K562 (cell line): Measurements from ENCODE around the gene GHR. TPM values are rescaled to one million over a fixed set of nuclear protein-coding genes. Genes with fewer than 3 reads are reported as not detected.

Experiments
- CEBPG ChIP-seq, 3 experiments: fragments of 200-800 bp in 1 of 3; sonication (Bioruptor generic) in 1 of 3; sonication (generic) in 1 of 3; formaldehyde crosslinking in 1 of 3; IDR thresholded peaks in 2 of 3; conservative IDR thresholded peaks in 1 of 3; 2 replicates each; pipeline versions ENCODE4 v1.6.1 to v1.8.0; 2016 to 2022; ENCODE audit warnings: missing compliant biosample characterization in 2 of 3, missing genetic modification characterization in 2 of 3, mild to moderate bottlenecking in 1 of 3, missing genetic modification reagents in 1 of 3
- ILK ChIP-seq: fragments of 450-650 bp; IDR thresholded peaks from 2 replicates; pipeline ENCODE4 v1.6.1; 2016; ENCODE audit warnings: missing genetic modification characterization, low read depth, mild to moderate bottlenecking, missing compliant biosample characterization, moderate library complexity, borderline replicate concordance
- POLR2B ChIP-seq: fragments of 450-650 bp; IDR thresholded peaks from 2 replicates; pipeline ENCODE4 v1.6.1; 2018; ENCODE audit warnings: low read depth; ENCODE audit not compliant: partially characterized antibody
- YY1 ChIP-seq, 3 experiments: IDR thresholded peaks; 2 replicates each; pipeline ENCODE4 v1.6.1; 2011; ENCODE audit warnings: low read length in 2 of 3, mild to moderate bottlenecking in 2 of 3, moderate library complexity in 2 of 3, borderline replicate concordance in 1 of 3, control low read depth in 1 of 3, low read depth in 1 of 3; ENCODE audit not compliant: insufficient read depth in 3 of 3, insufficient replicate concordance in 2 of 3, control insufficient read depth in 1 of 3, insufficient read length in 1 of 3; ENCODE audit errors: extremely low read depth in 1 of 3
- polyA plus RNA-seq, 8 experiments: library from polyadenylated mRNA; depleted of rRNA in 4 of 8; stranded (reverse) in 5 of 8; unstranded in 3 of 8; fragments of >200 nt; fragmentation: Nextera tagmentation in 2 of 8; fragmentation: Illumina TruSeq in 1 of 8; extraction: Ambion mirVana in 2 of 8; extraction: Trizol in 1 of 8; gene quantifications; 2 replicates each; pipeline versions ENCODE4 v1.2.1 to v1.2.3, GENCODE V29; 2011 to 2014; ENCODE audit warnings: inconsistent platforms in 1 of 8, missing spikeins in 1 of 8
- total RNA-seq, 7 experiments: library from RNA; depleted of rRNA in 6 of 7; stranded (reverse); fragments of >200 nt in 6 of 7; fragmentation: Illumina TruSeq in 2 of 7; extraction: Trizol in 2 of 7; gene quantifications; 2 replicates each; pipeline versions ENCODE4 v1.2.1 to v1.2.3, GENCODE V29; 2011 to 2021; ENCODE audit warnings: low replicate concordance in 1 of 7
- TF ChIP-seq, protein P1 (sequence below): fragments of 250-450 bp; sonication (Bioruptor Pico); IDR thresholded peaks from 2 replicates; pipeline ENCODE4 v1.4.0; 2020; ENCODE audit warnings: mild to moderate bottlenecking
- TF ChIP-seq, protein P2 (sequence below), 2 experiments: fragments of 200-800 bp in 1 of 2; sonication (Bioruptor generic) in 1 of 2; sonication (generic) in 1 of 2; formaldehyde crosslinking in 1 of 2; IDR thresholded peaks in 1 of 2; conservative IDR thresholded peaks in 1 of 2; 2 replicates each; pipeline versions ENCODE4 v1.5.0 to v1.6.1; 2016 to 2020; ENCODE audit warnings: missing compliant biosample characterization in 1 of 2, missing genetic modification characterization in 1 of 2, missing genetic modification reagents in 1 of 2
- TF ChIP-seq, protein P3 (sequence below), 2 experiments: fragments of 450-650 bp; formaldehyde crosslinking in 1 of 2; IDR thresholded peaks; 2 replicates each; pipeline versions ENCODE4 v1.4.0 to v1.6.1; 2014 to 2020; ENCODE audit warnings: mild to moderate bottlenecking in 2 of 2, borderline replicate concordance in 1 of 2, low read depth in 1 of 2

The GHR gene
- total and polyA plus RNA-seq, 9 of the 15 experiments (the other 6 are each of a cell fraction or from before 2014, with no cell fraction given) = 0.01 to 0.13 (median 0.07) TPM; not detected in 5

DNA sequence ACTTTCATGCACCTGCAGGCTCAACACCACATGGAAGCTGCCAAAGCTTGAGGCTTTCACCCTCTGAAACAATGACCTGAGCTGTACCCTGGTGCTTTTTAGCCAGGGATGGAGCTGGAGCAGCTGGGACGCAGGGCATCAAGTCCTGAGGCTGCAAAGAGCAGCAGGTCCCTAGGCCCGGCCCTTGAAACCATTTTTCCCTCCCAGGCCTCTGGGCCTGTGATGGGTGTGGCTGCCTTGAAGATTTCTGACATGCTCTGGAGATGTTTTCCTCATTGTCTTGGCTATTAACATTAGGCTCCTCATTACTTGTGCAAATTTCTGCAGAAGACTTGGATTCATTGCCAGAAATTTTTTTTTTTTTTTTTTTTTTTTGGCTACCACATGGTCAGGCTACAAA lies 30.3 kb upstream of the GHR start (continued):
- TF ChIP-seq POLR2B = no peak
- TF ChIP-seq, protein P1, sequence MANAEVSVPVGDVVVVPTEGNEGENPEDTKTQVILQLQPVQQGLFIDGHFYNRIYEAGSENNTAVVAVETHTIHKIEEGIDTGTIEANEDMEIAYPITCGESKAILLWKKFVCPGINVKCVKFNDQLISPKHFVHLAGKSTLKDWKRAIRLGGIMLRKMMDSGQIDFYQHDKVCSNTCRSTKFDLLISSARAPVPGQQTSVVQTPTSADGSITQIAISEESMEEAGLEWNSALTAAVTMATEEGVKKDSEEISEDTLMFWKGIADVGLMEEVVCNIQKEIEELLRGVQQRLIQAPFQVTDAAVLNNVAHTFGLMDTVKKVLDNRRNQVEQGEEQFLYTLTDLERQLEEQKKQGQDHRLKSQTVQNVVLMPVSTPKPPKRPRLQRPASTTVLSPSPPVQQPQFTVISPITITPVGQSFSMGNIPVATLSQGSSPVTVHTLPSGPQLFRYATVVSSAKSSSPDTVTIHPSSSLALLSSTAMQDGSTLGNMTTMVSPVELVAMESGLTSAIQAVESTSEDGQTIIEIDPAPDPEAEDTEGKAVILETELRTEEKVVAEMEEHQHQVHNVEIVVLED (CRISPR knock-in tag) = no peak
- TF ChIP-seq, protein P2, sequence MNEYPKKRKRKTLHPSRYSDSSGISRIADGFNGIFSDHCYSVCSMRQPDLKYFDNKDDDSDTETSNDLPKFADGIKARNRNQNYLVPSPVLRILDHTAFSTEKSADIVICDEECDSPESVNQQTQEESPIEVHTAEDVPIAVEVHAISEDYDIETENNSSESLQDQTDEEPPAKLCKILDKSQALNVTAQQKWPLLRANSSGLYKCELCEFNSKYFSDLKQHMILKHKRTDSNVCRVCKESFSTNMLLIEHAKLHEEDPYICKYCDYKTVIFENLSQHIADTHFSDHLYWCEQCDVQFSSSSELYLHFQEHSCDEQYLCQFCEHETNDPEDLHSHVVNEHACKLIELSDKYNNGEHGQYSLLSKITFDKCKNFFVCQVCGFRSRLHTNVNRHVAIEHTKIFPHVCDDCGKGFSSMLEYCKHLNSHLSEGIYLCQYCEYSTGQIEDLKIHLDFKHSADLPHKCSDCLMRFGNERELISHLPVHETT (CRISPR knock-in tag; conservative IDR thresholded peaks at IDR 0.05 in 1 of 2, IDR thresholded peaks at IDR 0.05 in 1 of 2) = no peak
- TF ChIP-seq, protein P3, sequence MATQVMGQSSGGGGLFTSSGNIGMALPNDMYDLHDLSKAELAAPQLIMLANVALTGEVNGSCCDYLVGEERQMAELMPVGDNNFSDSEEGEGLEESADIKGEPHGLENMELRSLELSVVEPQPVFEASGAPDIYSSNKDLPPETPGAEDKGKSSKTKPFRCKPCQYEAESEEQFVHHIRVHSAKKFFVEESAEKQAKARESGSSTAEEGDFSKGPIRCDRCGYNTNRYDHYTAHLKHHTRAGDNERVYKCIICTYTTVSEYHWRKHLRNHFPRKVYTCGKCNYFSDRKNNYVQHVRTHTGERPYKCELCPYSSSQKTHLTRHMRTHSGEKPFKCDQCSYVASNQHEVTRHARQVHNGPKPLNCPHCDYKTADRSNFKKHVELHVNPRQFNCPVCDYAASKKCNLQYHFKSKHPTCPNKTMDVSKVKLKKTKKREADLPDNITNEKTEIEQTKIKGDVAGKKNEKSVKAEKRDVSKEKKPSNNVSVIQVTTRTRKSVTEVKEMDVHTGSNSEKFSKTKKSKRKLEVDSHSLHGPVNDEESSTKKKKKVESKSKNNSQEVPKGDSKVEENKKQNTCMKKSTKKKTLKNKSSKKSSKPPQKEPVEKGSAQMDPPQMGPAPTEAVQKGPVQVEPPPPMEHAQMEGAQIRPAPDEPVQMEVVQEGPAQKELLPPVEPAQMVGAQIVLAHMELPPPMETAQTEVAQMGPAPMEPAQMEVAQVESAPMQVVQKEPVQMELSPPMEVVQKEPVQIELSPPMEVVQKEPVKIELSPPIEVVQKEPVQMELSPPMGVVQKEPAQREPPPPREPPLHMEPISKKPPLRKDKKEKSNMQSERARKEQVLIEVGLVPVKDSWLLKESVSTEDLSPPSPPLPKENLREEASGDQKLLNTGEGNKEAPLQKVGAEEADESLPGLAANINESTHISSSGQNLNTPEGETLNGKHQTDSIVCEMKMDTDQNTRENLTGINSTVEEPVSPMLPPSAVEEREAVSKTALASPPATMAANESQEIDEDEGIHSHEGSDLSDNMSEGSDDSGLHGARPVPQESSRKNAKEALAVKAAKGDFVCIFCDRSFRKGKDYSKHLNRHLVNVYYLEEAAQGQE (IDR thresholded peaks at IDR 0.05; ENCODE audit: borderline replicate concordance) = no peak
- TF ChIP-seq, protein P3 (CRISPR knock-in tag; IDR thresholded peaks at IDR 0.05; ENCODE audit: low read depth) = no peak
- TF ChIP-seq YY1 (IDR thresholded peaks at IDR 0.05; ENCODE audit: borderline replicate concordance in 1 of 3, control insufficient read depth in 1 of 3, extremely low read depth in 1 of 3, insufficient read depth in 3 of 3, insufficient read length in 1 of 3, insufficient replicate concordance in 2 of 3, low read depth in 1 of 3, low read length in 2 of 3) = no peak
- no peak for TF ChIP-seq ILK (tag)
- TF ChIP-seq CEBPG (CRISPR knock-in tag; IDR thresholded peaks at IDR 0.05) = no peak
- no peak for TF ChIP-seq CEBPG (tag; conservative IDR thresholded peaks at IDR 0.05 in 1 of 2, IDR thresholded peaks at IDR 0.05 in 1 of 2)
- TF ChIP-seq, all 486 proteins: peak for 2
